ENCODE data around the gene ZNF644. TPM values are rescaled to one million over a fixed set of nuclear protein-coding genes. Genes with fewer than 3 reads are reported as not detected.
"Not testable (repeated sequence)": the region's sequence is repeated elsewhere in the genome, so short reads cannot be mapped to it uniquely, and the experiment has no call there.

ZNF644 gene
- total RNA-seq, 8 experiments from 2014 or later = 33.9 to 125 (median 103) TPM

DNA sequence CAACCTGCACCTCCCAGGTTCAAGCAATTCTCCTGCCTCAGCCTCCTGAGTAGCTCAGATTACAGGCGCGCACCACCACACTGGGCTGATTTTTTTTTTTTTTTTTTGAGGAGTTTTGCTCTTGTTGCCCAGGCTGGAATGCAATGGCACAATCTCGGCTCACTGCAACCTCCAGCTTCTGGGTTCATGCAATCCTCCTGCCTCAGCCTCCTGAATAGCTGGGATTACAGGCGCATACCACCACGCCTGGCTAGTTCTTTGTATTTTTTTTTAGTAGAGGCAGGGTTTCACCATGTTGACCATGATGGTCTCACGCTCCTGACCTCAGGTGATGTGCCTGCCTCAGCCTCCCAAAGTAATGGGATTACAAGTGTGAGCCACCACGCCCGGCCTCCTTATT is 93.6 kb downstream of the ZNF644 start:
- H3K27ac ChIP-seq; H3K4me3 ChIP-seq; in situ Hi-C loops (cut with MboI; ENCODE audit: low pct_unique_long_range_greater_than_20kb in 2 of 9, low sequenced_read_pairs in 9 of 9, unreplicated experiment in 9 of 9); ATAC-seq (replicated peaks in 6 of 8): not testable (repeated sequence)
- WGBS, 10 experiments = 88 to 100% (median 99%) methylated on average over 1 to 8 of the region's 8 CpGs
- peaks cover 11 to 17% of the 10 kb centered on the region in 2 donors for H3K4me1 ChIP-seq (replicated peaks in 1 of 2)

DNA sequence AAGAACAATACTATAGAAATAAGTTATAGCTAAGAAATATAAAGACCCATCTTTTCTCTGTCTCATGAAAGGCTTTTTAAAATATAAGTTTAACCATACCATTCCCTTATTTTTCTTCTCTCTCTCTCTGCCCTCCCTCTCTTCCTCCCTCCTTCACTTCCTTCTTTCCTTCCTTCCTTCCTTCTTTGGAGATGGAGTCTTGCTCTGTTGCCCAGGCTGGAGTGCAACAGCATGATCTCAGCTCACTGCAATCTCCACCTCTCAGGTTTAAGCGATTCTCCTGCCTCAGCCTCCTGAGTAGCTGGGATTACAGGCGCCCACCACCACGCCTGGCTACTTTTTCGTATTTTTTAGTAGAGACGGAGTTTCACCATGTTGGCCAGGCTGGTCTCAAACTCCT is 94.2 kb downstream of the ZNF644 start:
- H3K4me1 ChIP-seq (replicated peaks in 1 of 2) = peaks cover 12 to 22% of the 10 kb centered on the region in 2 donors
- H3K4me3 ChIP-seq; ATAC-seq (replicated peaks in 6 of 8); in situ Hi-C loops (cut with MboI; ENCODE audit: low pct_unique_long_range_greater_than_20kb in 2 of 9, low sequenced_read_pairs in 9 of 9, unreplicated experiment in 9 of 9); H3K27ac ChIP-seq: not testable (repeated sequence)
- 92 to 100% (median 98%) methylated on average over 1 to 5 of the region's 5 CpGs for WGBS, 10 experiments

DNA sequence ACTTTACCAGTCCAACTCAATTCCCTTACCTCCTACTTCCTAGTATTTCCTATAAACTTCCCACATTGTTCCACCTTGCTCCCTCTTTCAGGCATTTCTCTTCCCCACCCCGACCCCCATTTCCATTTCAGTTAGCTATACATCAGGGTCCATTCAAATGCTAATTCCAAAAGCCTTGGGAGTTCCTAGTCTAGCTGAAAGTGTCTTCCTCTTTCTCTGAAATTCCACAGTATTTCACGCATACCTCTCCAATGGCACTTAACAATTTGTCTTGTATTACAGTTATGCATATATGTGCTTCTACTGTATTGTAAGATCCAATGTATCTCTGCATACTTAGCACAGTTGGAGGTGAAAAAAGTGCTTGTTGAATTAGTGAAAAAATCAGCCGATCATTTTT is 94.9 kb downstream of the ZNF644 start:
- ATAC-seq (replicated peaks in 6 of 8) = peak in 3 of 8 experiments; percentile 16 to 46 (median 16)
- 5 to 83% (median 29%) methylated on average over 1 to 3 of the region's 3 CpGs for WGBS, 10 experiments
- Histone ChIP-seq H3K4me1 (replicated peaks in 1 of 2) (peaks cover 15 to 23% of the 10 kb centered on the region in 2 donors), H3K27ac (no peak overlapping the region), H3K4me3 (no peak overlapping the region)
- in situ Hi-C loops (cut with MboI; ENCODE audit: low pct_unique_long_range_greater_than_20kb in 2 of 9, low sequenced_read_pairs in 9 of 9, unreplicated experiment in 9 of 9) = no loop called here

DNA sequence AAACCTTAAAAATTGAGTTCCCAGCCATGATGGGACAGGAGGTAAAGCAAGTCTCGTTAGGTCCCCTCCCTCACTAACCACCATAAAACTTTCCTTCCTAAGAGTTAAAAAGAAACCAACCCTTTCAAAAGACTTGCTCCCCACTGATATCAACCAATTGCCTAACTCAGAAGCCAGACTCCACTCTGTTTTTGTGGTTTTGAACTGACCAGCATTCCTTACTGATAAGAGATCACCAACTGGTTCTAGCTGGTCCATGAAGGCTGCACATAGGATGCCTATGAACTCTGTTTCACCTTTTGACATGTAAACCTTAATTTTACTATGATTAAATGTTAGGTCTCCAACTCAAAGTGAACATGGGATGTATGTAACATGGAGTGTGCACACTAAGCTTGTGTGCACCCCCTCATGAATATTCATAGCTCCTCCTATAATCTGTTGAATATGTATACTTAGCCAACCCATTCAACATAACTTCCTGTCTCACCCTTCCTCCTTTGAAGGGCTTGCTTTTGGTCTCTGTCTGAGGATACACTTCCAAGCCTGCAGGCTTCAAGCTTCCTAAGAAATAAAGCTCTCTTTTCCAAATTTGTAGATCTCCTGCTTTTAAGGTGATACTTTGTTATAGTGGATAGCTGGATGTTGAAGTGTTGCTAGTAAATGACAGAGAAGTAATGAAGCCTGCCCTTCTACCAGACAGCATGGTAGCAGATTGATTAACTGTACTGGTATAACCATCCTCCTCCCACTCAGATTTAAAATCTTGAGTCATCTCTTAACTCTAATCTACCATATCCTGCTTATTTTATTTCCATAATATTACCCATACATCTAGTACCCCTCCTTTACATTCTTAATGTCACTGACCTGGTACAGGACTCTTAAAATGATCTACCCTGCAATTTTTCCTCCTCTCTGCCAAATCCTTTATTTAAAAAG is 95.6 kb downstream of the ZNF644 start:
- in situ Hi-C loops (cut with MboI; ENCODE audit: low pct_unique_long_range_greater_than_20kb in 2 of 9, low sequenced_read_pairs in 9 of 9, unreplicated experiment in 9 of 9) = no loop called here
- ATAC-seq (replicated peaks in 6 of 8) = peak in 4 of 8 experiments; percentile 35 to 89 (median 74)
- Histone ChIP-seq H3K4me1 (replicated peaks in 1 of 2) (peaks cover 15 to 28% of the 10 kb centered on the region in 2 donors), H3K4me3 (no peak overlapping the region), H3K27ac (no peak overlapping the region)
- 44 to 100% (median 82%) methylated on average over 1 of the region's 1 CpG; no CpG with 5 or more reads in 3 of the 10 experiments for whole genome bisulfite sequencing, 10 experiments

DNA sequence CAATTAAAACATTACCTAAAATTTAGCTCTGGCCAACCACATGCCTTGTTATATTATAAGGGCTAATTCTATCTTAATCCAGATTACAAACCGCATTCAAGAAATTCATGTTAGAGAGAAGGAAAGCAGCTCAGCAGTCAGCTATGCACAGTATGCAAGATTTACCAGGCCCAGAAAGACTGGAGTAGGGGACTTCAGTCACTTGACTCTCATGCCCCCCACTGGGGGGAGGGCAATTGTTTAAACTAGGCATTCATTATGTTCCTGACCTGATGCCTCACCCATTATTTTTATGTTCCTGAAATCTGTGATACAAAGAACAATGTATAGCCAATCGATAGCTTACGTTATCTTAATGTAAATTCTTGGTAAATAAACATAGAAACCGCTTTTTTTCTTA is 96.9 kb downstream of the ZNF644 start:
- no peak for ATAC-seq (replicated peaks in 6 of 8)

DNA sequence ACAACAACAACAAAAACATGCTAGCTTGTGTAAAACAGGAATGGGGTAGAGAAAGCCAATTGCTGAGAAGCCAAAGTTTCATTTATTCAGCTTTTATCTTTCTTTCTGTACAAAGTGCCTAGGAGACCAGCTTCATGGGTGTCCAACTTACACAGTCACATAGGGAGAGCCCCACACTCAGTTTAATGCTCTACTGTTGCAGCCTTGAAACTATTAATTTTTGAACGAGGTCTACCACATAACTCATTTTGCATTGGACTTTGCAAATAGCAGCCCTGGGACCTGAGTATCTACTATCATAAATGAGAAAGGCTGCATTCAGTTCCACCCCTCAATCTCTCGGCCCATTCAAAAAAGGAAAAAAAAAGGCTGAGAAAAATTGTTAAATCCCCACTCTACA is 98.8 kb downstream of the ZNF644 start:
- in situ Hi-C loops (cut with MboI; ENCODE audit: low pct_unique_long_range_greater_than_20kb in 2 of 9, low sequenced_read_pairs in 9 of 9, unreplicated experiment in 9 of 9) = no loop called here
- ATAC-seq (replicated peaks in 6 of 8) = no peak
- H3K27ac ChIP-seq = no peak overlapping the region
- peaks cover 15 to 28% of the 10 kb centered on the region in 2 donors for H3K4me1 ChIP-seq (replicated peaks in 1 of 2)
- H3K4me3 ChIP-seq = no peak overlapping the region
- 0 to 100% (median 68%) methylated on average over 1 to 2 of the region's 2 CpGs for WGBS, 10 experiments

More for the DNA sequence above, 96.9 kb downstream of the ZNF644 start:
- Histone ChIP-seq H3K4me1 (replicated peaks in 1 of 2) (peaks cover 15 to 28% of the 10 kb centered on the region in 2 donors), H3K4me3 (no peak overlapping the region), H3K27ac (no peak overlapping the region)
- in situ Hi-C loops (cut with MboI; ENCODE audit: low pct_unique_long_range_greater_than_20kb in 2 of 9, low sequenced_read_pairs in 9 of 9, unreplicated experiment in 9 of 9) = no loop called here
- 45 to 100% (median 71%) methylated on average over 1 to 4 of the region's 4 CpGs; no CpG with 5 or more reads in 1 of the 10 experiments for WGBS, 10 experiments

DNA sequence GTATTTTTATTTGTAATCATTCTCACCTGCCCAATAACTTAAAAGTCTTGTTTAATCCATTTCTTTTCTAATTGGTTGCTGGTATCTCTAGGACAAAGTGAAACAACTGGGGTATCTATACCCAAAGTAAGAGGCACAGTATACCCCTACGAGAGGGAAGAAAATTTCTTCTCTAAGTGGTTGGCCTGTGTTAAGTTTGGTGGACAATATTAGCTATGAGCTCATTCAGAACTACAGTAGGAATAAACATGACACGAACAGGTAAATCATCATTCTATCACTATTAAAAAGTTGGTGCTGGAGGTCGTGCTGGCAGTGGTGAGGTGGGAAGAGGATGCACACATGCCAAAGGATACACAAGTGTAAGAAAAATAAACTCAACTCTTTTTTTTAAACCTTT is 99.6 kb downstream of the ZNF644 start:
- in situ Hi-C loops (cut with MboI; ENCODE audit: low pct_unique_long_range_greater_than_20kb in 2 of 9, low sequenced_read_pairs in 9 of 9, unreplicated experiment in 9 of 9) = no loop called here
- ATAC-seq (replicated peaks in 6 of 8) = no peak
- Histone ChIP-seq H3K4me1 (replicated peaks in 1 of 2) (peaks cover 13 to 27% of the 10 kb centered on the region in 2 donors), H3K4me3 (no peak overlapping the region), H3K27ac (no peak overlapping the region)
- WGBS, 10 experiments = 56 to 100% (median 93%) methylated on average over 1 to 3 of the region's 3 CpGs; no CpG with 5 or more reads in 1 of the 10 experiments

DNA sequence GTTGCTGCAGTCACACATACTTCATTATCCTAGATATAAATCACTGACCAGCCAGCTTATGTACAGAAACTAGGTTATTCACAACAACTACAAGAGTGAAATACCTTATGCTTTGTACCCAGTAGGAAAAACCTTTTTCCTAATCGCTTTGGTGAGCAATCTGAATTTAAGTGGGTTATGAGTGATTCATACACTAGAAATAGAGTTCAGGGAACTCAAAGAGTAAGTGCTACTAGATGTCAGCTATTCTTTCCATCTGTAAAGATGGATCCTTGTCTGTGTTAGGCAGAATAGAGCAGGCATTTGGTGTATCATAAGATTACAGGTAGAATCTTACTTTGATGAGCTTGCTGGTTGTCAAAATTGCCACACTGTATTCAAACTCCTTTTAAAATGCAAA is 101.9 kb downstream of the ZNF644 start:
- peak in 6 of 8 experiments; percentile 35 to 61 (median 50) for ATAC-seq (replicated peaks in 6 of 8)
- 29 to 100% (median 87%) methylated on average over 1 of the region's 1 CpG for WGBS, 10 experiments
- in situ Hi-C loops (cut with MboI; ENCODE audit: low pct_unique_long_range_greater_than_20kb in 2 of 9, low sequenced_read_pairs in 9 of 9, unreplicated experiment in 9 of 9) = no loop called here
- no peak overlapping the region for H3K27ac ChIP-seq
- H3K4me1 ChIP-seq (replicated peaks in 1 of 2) = peaks cover 4 to 11% of the 10 kb centered on the region in 2 donors
- H3K4me3 ChIP-seq = no peak overlapping the region

DNA sequence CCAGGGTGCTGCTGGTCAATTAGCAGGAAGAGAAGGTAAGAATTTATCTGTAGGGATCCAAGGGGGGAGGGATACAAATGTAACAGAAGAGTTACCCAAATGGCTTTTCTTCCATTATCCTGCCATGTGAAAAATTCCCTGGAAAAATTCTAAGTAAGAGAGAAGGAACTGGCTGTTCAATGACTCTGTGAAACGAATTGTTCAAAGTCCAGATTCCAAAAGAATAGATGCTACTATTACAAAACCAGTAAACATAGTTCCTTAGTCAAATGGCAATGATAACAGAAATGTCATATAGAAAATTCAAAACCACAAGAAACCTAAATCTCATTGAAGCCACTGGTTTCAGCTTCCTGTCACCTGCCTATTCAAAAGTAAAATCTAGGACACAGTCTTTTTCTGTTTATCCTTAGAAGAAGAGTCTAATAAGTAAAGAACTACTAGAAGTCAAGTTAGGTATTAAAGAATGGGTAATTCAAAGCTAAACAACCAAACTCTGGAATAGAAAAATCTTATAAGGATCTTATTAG is 102.6 kb downstream of the ZNF644 start:
- Histone ChIP-seq H3K4me3 (no peak overlapping the region), H3K4me1 (replicated peaks in 1 of 2) (peaks cover 4 to 11% of the 10 kb centered on the region in 2 donors), H3K27ac (no peak overlapping the region)
- ATAC-seq (replicated peaks in 6 of 8) = no peak
- in situ Hi-C loops (cut with MboI; ENCODE audit: low pct_unique_long_range_greater_than_20kb in 2 of 9, low sequenced_read_pairs in 9 of 9, unreplicated experiment in 9 of 9) = no loop called here
- 83 to 100% (median 100%) methylated on average over 1 of the region's 1 CpG; no CpG with 5 or more reads in 2 of the 10 experiments for WGBS, 10 experiments

DNA sequence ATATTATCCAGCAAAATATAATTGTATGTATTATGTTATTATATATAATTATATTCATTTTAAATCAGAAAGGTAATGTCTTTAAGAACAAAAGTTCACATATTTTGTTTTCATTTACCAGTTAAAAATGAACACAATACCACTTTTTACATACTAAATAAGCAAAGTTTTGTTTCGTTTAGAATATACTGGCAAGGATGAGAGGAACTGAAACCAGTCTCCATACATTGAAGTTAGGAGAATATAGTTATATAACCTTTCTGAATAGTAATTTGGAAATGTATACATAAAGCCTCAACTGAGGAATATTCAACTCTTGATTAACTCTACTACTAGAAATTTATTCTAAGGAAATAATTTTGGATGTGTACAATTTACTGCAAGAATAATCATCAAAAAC is 110.5 kb downstream of the ZNF644 start:
- 83 to 100% (median 100%) methylated on average over 1 of the region's 1 CpG; no CpG with 5 or more reads in 1 of the 10 experiments for WGBS, 10 experiments
- in situ Hi-C loops (cut with MboI; ENCODE audit: low pct_unique_long_range_greater_than_20kb in 2 of 9, low sequenced_read_pairs in 9 of 9, unreplicated experiment in 9 of 9) = no loop called here
- Histone ChIP-seq H3K4me3 (no peak overlapping the region), H3K27ac (no peak overlapping the region), H3K4me1 (replicated peaks in 1 of 2) (no peaks in the 10 kb centered on the region)
- ATAC-seq (replicated peaks in 6 of 8) = no peak

DNA sequence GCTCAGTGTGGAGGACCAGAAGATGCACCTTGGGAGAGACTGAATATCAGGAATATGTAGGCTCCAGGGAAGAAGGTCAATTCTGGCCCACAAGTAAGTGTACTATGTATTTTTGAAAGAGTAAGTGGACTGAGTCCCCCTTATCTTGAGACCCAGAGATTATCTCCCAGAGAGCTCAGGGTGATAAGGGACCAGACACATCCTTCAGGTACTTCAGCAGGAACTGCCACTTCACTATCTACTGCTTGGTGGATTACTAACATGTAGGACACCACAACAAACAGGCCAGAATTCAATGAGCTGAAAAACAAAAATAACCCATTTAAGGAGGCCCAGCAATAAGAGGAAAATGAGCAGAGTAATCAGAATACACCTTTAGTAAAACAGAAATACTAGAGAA is 119.2 kb downstream of the ZNF644 start:
- no peaks in the 10 kb centered on the region for H3K4me1 ChIP-seq (replicated peaks in 1 of 2)
- in situ Hi-C loops (cut with MboI; ENCODE audit: low pct_unique_long_range_greater_than_20kb in 2 of 9, low sequenced_read_pairs in 9 of 9, unreplicated experiment in 9 of 9) = no loop called here

DNA sequence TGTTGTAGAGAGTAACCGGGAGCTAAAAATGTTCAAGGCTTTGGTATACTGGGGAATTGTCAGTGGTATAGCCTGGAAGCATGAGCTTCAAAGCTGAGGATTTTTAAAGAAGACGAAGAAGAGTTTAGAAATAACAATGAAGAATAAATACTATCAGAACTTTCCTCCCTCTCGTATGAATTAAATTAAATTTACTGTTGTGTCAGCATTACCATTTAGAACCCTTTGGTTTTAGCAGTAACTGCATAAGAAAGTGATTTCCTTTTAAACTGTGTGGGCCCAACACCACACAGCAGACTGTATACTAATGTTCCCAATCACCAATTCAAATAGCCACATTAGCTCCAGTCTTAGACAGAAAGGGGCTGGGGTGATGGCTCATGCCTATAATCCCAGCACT is 122.6 kb downstream of the ZNF644 start:
- in situ Hi-C loops (cut with MboI; ENCODE audit: low pct_unique_long_range_greater_than_20kb in 2 of 9, low sequenced_read_pairs in 9 of 9, unreplicated experiment in 9 of 9) = no loop called here
- no peak for ATAC-seq (replicated peaks in 6 of 8)
- no peak overlapping the region for H3K4me3 ChIP-seq
- no peak overlapping the region for H3K27ac ChIP-seq
- H3K4me1 ChIP-seq (replicated peaks in 1 of 2) = no peaks in the 10 kb centered on the region
- 68 to 100% (median 93%) methylated on average over 2 to 3 of the region's 3 CpGs for WGBS, 10 experiments

More for the DNA sequence above, 119.2 kb downstream of the ZNF644 start:
- no peak for ATAC-seq (replicated peaks in 6 of 8)
- no peak overlapping the region for H3K27ac ChIP-seq
- no peak overlapping the region for H3K4me3 ChIP-seq

DNA sequence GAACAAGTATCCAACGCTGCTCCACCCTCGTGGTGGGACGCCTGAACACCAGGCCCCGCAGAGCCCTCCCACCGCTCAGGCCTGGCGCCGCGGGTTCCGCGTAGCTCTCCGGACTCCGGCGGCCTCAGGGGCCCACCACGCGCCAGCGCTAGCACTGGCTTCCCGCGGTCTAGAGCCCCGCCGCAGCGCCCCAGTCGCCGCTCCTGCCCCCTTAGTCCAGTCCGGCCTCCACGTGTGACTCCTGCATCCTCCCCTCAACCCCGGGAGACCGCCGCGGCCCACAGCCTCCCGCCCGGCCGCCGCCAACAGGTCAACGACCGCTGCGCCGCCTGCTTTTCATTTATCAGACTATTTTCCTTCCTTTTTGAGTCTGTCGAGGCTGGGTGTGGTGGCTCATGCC is 128.2 kb downstream of the ZNF644 start:
- H3K4me1 ChIP-seq (replicated peaks in 1 of 2); H3K27ac ChIP-seq; H3K4me3 ChIP-seq; in situ Hi-C loops (cut with MboI; ENCODE audit: low pct_unique_long_range_greater_than_20kb in 2 of 9, low sequenced_read_pairs in 9 of 9, unreplicated experiment in 9 of 9): not testable (repeated sequence)
- 86 to 100% (median 100%) methylated on average over 1 to 2 of the region's 38 CpGs; no CpG with 5 or more reads in 5 of the 10 experiments for WGBS, 10 experiments
- ATAC-seq (replicated peaks in 6 of 8) = peak in 3 of 8 experiments; percentile 15 to 34 (median 29)

Data from motor neuron (in vitro differentiated cells).